ENCODE data around the gene GIPR.
A peak's percentile ranks its signal among the peaks of the same experiment; 100 is the strongest.

The GIPR gene

DNA sequence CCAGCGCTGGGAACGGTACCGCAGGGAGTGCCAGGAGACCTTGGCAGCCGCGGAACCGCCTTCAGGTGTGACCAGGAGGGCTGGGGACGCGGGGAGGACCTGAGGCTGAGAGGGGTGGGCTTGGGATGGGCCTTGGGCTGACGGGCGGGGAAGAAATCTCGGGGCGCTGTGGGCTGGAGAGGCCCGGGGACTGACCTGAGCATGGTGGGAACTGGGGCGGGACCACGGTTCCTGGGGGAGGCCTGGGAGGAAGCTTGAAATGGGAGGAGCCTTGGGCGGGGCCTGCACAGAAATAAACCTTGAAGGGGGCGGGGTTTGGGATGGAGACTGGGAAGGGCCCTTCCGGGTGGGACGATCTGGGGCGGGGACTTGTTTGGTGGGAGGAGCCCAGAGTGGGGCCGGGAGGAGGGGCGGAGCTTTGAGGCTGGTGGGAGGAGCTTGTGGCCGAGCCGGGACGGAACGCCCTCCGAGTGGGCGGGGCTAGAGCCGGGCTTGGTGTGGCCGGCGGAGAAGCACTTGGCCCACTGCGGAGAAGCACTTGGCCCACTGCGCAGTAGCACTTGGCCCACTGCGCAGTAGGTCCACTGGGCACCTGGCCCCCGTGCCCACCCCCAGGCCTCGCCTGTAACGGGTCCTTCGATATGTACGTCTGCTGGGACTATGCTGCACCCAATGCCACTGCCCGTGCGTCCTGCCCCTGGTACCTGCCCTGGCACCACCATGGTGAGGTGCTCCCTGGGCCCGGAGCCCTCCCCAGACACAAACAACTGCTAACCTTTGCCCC, 2.8 kb downstream of the GIPR start:
- TF ChIP-seq CTCF (IDR thresholded peaks at IDR 0.05; ENCODE audit: control extremely low read depth, extremely low read depth, low read depth, missing control alignments), result no peak
- peak; percentile 99 for DNase-seq (ENCODE audit: extremely low spot score)
- CTCF ChIA-PET, result interaction anchor here (0.9 to 6.5 kb wide), 6 partner anchors 9 to 146 kb away, joined by 3 to 46 read pairs (median 12); partner anchors contain the start of genes QPCTL and SNRPD2
- POLR2A ChIA-PET, result interaction anchor here (0.6 to 1.4 kb wide), 5 partner anchors 25 to 639 kb away, joined by 3 to 4 read pairs (median 3); partner anchors contain the start of gene FOSB

- CTCF ChIA-PET, result interaction anchor here (0.9 to 8.5 kb wide), 4 partner anchors 8 to 18 kb away, joined by 3 to 100 read pairs (median 4); partner anchors contain the start of genes QPCTL and SNRPD2
- POLR2A ChIA-PET, result no interaction called here
- DNase-seq (ENCODE audit: extremely low spot score), result no peak
- TF ChIP-seq CTCF (IDR thresholded peaks at IDR 0.05; ENCODE audit: control extremely low read depth, extremely low read depth, low read depth, missing control alignments), result no peak
Observed at GRCh38 chr19:45674946-45675345, 6.9 kb downstream of the GIPR start.

DNA sequence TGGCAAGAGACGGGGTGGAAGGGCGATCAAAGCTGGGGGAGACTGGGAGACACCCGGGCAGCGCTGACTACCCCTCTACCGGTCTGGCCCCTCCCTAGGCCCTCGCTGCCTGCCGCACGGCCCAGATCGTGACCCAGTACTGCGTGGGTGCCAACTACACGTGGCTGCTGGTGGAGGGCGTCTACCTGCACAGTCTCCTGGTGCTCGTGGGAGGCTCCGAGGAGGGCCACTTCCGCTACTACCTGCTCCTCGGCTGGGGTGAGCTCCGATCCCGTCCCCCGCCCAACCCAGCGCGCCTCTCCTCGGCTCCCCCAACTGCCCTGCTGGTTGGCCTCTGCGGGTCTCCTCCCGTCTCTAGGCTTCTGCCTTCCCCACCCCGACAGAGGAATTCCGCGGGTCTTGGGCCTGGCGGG, 8.8 kb downstream of the GIPR start:
- POLR2A ChIA-PET, result interaction anchor here (0.8 to 1.5 kb wide), 5 partner anchors 10 to 81 kb away, joined by 3 to 7 read pairs (median 3); partner anchors contain the start of genes QPCTL and SNRPD2
- TF ChIP-seq CTCF (IDR thresholded peaks at IDR 0.05; ENCODE audit: control extremely low read depth, extremely low read depth, low read depth, missing control alignments), result no peak
- peak; percentile 45 for DNase-seq (ENCODE audit: extremely low spot score)

GRCh38 chr19:45677351-45678230, 9.6 kb downstream of the GIPR start:
- no peak for TF ChIP-seq CTCF (IDR thresholded peaks at IDR 0.05; ENCODE audit: control extremely low read depth, extremely low read depth, low read depth, missing control alignments)
- peak; percentile 89 for DNase-seq (ENCODE audit: extremely low spot score)
- ChIA-PET POLR2A (interaction anchor here (0.8 to 1.5 kb wide), 5 partner anchors 10 to 82 kb away, joined by 3 to 7 read pairs (median 3); partner anchors contain the start of genes QPCTL and SNRPD2), CTCF (interaction anchor here (0.7 to 8.5 kb wide), 12 partner anchors 8 to 238 kb away, joined by 3 to 100 read pairs (median 7); partner anchors contain the start of genes GIPR, QPCTL, SIX5 and SNRPD2)

More for the DNA sequence above, 8.8 kb downstream of the GIPR start:
- CTCF ChIA-PET, result interaction anchor here (1.3 to 8.5 kb wide), 9 partner anchors 7 to 238 kb away, joined by 3 to 100 read pairs (median 10); partner anchors contain the start of genes GIPR, QPCTL and SNRPD2

DNA sequence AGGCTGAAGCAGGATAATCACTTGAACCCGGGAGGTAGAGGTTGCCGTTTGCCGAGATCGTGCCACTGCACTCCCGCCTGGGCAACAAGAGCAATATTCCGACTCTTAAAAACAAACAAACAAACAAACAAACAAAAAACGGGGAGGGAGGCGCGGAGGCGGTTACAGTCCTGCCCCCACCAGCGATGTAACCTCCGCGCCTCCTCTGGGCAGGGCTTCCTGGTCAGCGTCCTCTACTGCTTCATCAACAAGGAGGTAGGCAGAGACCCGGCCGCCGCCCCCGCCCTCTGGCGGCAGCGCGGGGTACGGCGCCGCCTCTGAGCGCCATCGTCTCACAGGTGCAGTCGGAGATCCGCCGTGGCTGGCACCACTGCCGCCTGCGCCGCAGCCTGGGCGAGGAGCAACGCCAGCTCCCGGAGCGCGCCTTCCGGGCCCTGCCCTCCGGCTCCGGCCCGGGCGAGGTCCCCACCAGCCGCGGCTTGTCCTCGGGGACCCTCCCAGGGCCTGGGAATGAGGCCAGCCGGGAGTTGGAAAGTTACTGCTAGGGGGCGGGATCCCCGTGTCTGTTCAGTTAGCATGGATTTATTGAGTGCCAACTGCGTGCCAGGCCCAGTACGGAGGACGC, 13.5 kb downstream of the GIPR start:
- peak; percentile 89 for TF ChIP-seq CTCF (IDR thresholded peaks at IDR 0.05; ENCODE audit: control extremely low read depth, extremely low read depth, low read depth, missing control alignments)
- CTCF ChIA-PET, result interaction anchor here (0.9 to 8.5 kb wide), 17 partner anchors 11 to 242 kb away, joined by 3 to 100 read pairs (median 5); partner anchors contain the start of genes GIPR, QPCTL, SIX5 and SNRPD2
- POLR2A ChIA-PET, result interaction anchor here (1.4 kb wide), 1 partner anchor 11 kb away, joined by 3 read pairs; the partner anchor contains the start of genes QPCTL and SNRPD2
- DNase-seq (ENCODE audit: extremely low spot score), result peak; percentile 85
